AG09309 (cell line): Measurements from ENCODE around the gene PARN.
"Not testable (repeated sequence)": the region's sequence is repeated elsewhere in the genome, so short reads cannot be mapped to it uniquely, and the experiment has no call there.

Experiments used
- DNase-seq: peaks from one replicate; pipeline ENCODE4 v3.0.0-alpha.2; 2010; ENCODE audit warnings: low read depth
- H3K4me3 ChIP-seq: 2 replicates; pipeline ENCODE4 v1.5.1; 2011; ENCODE audit warnings: mild to moderate bottlenecking, low read depth, low read length, moderate library complexity; ENCODE audit not compliant: control insufficient read depth
- TF ChIP-seq, protein P1 (sequence below): IDR thresholded peaks from 2 replicates; pipeline ENCODE4 v1.5.1; 2011; ENCODE audit warnings: mild to moderate bottlenecking, low read depth, low read length, inconsistent platforms; ENCODE audit not compliant: insufficient read depth, control insufficient read depth; ENCODE audit errors: missing control alignments

PARN gene

DNA sequence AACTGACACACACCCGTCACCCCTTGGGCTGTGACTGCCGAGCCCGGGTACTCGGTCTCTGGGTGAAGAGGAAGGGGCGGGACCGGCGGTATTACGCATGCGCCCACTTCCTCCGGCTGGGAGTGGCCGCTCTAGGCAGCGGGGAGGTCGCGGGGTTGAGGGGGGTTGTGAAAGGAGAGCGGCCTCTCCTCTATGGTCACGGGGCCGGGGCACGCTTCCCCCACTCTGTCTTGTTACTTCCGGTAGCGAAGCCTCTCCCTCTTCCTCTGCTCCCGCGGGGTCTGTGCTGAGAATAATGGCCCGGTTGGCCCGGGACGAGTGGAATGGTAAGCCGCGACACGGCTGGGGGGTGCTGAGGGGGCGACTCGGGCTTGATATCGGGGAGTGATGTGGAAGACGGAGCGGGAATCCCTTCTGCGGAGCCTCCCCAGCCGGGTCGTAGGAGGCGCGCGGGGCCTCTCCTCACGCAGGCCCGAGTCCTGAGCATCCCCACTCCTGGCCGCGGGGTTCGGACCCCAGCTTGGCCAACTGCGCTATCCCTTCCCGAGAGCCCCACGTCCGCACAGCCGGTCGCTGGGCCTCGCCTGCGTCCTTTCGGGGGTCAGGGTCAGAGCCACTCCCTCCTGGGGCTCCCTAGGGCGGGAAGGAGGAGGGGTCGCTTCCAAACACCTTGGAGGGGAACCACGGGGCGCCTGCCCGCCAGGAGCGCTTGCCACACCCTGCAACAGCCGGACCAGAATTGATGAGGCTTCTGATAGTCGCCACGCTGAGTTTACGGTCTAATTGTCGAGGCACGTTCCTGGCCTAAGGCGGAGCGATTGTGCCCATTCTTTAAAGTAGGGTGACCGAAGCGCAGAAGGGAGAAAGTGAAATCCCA lies 2.9 kb upstream of the PARN start, which contains the start of gene BFAR:
TSS of gene BFAR (plus strand) at position 259 of the 877 bp plus-strand sequence. CDS start 11,396 bp downstream, outside the sequence.
- H3K4me3 ChIP-seq = peak within 1 kb of the TSS; percentile 97
- TF ChIP-seq, protein P1, sequence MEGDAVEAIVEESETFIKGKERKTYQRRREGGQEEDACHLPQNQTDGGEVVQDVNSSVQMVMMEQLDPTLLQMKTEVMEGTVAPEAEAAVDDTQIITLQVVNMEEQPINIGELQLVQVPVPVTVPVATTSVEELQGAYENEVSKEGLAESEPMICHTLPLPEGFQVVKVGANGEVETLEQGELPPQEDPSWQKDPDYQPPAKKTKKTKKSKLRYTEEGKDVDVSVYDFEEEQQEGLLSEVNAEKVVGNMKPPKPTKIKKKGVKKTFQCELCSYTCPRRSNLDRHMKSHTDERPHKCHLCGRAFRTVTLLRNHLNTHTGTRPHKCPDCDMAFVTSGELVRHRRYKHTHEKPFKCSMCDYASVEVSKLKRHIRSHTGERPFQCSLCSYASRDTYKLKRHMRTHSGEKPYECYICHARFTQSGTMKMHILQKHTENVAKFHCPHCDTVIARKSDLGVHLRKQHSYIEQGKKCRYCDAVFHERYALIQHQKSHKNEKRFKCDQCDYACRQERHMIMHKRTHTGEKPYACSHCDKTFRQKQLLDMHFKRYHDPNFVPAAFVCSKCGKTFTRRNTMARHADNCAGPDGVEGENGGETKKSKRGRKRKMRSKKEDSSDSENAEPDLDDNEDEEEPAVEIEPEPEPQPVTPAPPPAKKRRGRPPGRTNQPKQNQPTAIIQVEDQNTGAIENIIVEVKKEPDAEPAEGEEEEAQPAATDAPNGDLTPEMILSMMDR = no peak
- DNase-seq = peak; percentile 73

DNA sequence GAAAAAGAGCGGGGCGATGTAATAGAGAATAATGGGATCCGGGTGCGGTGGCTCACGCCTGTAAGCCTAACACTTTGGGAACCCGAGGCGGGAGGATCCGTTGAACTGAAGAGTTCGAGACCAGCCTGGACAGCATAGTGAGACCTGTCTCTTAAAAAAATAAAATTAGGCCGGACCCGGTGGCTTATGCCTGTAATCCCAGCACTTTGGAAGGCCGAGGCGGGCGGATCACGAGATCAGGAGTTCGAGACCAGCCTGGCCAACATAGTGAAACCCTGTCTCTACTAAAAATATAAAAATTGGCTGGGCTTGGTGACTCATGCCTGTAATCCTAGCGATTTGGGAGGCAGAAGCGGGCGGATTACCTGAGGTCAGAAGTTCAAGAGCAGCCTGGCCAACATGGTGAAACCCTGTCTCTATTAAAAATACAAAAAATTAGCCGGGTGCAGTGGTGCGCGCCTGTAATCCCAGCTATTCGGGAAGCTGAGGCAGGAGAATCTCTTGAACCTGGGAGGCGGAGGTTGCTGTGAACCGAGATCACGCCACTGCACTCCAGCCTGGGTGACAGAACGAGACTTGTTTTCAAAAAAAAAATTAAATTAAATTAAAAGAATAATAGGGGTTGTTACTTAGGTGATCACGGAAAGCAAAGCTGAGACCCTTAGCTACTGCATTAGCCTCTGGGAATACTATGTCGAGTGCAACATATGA lies 715 bp upstream of the PARN start:
- not testable (repeated sequence) for DNase-seq, H3K4me3 ChIP-seq

DNA sequence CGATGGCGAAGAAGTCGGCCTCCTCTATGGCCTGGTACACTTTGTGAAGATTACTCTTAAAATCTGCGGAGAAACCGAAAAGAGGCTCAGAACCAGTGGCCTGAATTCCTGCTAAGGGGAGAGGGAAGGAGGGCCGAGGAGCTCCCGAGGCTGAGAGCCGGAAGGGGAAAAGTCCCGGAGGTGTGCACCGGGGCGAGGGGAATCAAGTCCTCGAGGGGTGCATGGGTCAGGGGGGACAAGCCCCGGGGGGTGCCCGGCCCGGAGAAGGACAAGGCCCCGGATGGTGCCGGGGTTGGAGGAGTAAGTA lies 495 bp downstream of the PARN start:
- H3K4me3 ChIP-seq = peak overlapping the region; percentile 63
- DNase-seq = no peak
- TF ChIP-seq, protein P1 = no peak

DNA sequence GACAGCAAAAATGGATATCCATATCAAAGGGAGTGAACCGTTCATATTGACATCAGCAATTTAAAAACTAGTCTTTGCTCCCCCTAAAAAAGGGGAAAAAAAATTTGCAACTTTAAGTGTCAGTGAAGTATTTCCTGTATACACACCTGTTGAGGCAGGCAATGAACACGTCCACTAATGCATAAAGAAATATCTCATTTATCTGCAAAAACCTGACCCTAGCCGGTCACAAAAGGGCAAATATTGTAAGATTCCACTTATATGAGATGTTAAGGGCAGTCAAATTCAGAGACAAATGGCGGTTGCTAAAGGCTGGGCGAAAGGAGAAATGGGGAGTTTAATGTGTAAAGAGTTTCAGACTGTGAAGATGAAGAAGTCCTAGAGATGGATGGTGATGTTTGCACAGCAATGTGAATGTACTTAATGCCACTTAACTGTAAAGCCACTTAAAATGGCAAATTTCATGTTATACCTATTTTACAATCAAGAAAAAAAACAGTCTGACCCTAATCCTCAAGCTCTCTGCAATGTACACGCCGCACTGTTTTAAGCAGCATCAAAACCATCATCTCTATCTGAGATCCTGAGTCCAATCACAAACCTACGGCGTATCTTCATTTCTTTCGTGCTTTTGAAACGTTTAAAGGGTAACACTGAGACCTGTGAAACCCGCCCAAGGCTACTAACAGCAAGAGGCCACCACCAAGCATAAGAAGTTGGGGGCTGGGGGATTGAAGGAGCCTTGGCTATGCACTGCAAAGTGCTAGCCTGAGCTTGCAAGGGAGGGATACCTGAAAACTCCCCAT lies 1.1 kb downstream of the PARN start:
- DNase-seq = no peak
- peak overlapping the region; percentile 63 for H3K4me3 ChIP-seq
- TF ChIP-seq, protein P1 = no peak

DNA sequence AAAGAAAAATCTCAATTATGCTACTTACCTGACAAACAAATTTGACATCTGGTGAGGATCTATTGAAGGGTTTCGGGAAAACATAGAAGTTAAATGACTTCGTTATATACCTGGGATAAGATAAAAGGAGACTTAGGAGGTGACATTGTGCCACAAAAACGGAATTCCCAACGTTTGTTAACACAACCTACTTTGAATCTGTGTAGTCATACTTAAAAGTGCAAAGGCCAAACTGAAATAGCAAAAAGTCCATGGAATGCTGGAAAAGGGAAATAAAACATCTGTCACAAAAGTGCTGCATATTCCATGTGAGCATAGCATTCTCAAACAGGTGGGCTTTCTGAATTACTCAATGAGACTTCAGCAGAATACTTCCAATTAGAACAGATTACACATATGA lies 3.0 kb downstream of the PARN start:
- TF ChIP-seq, protein P1 = no peak

DNA sequence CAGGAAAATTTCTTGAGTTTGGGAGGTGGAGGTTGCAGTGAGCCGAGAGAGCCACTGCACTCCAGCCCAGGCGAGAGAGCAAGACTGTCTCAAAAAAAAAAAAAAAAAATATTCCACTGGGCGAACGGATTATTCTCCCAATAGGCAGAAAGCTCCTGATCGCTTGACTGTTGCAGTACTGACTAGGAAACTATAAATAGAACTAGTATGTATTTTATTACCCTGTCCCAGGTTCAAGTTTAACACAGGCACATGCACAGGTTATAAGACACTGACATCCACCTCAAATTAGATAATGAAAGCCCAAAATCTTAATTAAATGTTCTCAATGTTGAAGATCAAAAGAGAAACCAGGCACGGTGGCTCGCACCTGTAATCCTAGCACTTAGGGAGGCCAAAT lies 11.5 kb downstream of the PARN start:
- TF ChIP-seq, protein P1 = no peak
- no peak for DNase-seq
- H3K4me3 ChIP-seq = no peak overlapping the region

More for the DNA sequence above, 3.0 kb downstream of the PARN start:
- H3K4me3 ChIP-seq = no peak overlapping the region
- DNase-seq = no peak

DNA sequence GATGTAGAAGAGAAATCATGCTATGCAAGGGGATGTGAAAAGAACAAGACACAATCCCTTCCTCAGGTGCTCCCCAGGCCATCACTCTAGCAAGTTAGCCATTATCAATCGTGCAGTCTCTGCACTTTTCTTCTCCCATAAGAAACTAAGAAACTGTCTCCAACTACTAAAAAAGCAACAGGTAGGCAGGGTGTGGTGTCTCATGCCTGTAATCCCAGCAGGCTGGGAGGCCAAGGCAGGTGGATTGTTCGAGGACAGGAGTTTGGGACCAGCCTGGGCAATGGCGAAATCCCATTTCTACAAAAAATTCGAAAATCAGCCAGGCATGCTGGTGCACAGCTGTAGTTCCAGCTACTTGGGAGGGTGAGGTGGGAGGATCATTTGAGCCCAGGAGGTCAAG lies 13.8 kb downstream of the PARN start:
- no peak overlapping the region for H3K4me3 ChIP-seq
- DNase-seq = no peak
- TF ChIP-seq, protein P1 = no peak
